Colonic mucosa (tissue), 4 donors: ENCODE results near the gene GARS1. TPM values are rescaled to one million over a fixed set of nuclear protein-coding genes. Genes with fewer than 3 reads are reported as not detected.

Experiments
- DNase-seq: peaks from one replicate; pipeline ENCODE4 v3.0.0-alpha.2; 2020
- H3K27ac ChIP-seq: fragments of 200-600 bp; one replicate; pipeline ENCODE4 v1.8.0; 2021
- H3K27me3 ChIP-seq: fragments of 200-600 bp; one replicate; pipeline ENCODE4 v1.8.0; 2021
- H3K36me3 ChIP-seq: fragments of 200-600 bp; one replicate; pipeline ENCODE4 v1.8.0; 2021
- H3K4me1 ChIP-seq: fragments of 200-600 bp; one replicate; pipeline ENCODE4 v1.8.0; 2021; ENCODE audit warnings: mild to moderate bottlenecking
- H3K4me3 ChIP-seq: fragments of 200-600 bp; one replicate; pipeline ENCODE4 v1.8.0; 2021
- H3K9ac ChIP-seq, 2 donors: one replicate each; pipeline ENCODE4 v1.7.0; 2013; ENCODE audit warnings: control low read depth in 2 of 2, low read depth in 2 of 2, low read length in 2 of 2
- H3K9me3 ChIP-seq: fragments of 200-600 bp; one replicate; pipeline ENCODE4 v1.8.0; 2021
- intact Hi-C: fragments of 100-400 bp; cut with DNase I; formaldehyde crosslinking; loops from one replicate; pipeline ENCODE4 v1.14.1; 2022
- total RNA-seq, 2 donors: library from RNA; stranded (reverse); fragmentation: NEBNext Ultra II Directional in 1 of 2; extraction: Animal tissue kit (Norgen Biotek cat#: 25700) in 1 of 2; gene quantifications; one replicate each; pipeline ENCODE4 v1.2.1, GENCODE V29; 2021
- TF ChIP-seq, protein P1 (sequence below): fragments of 200-600 bp; IDR thresholded peaks from one replicate; pipeline ENCODE4 v1.8.0; 2022; ENCODE audit warnings: antibody characterized with exemption, mild to moderate bottlenecking
- donor health status: healthy.
- donor health status: DM: no; HTN: no; CAD: no.
- donor health status: DM: no; HTN: no; CAD: no.

Gene GARS1
- total RNA-seq, 2 donors from 2014 or later = 90.9 to 144 TPM

DNA sequence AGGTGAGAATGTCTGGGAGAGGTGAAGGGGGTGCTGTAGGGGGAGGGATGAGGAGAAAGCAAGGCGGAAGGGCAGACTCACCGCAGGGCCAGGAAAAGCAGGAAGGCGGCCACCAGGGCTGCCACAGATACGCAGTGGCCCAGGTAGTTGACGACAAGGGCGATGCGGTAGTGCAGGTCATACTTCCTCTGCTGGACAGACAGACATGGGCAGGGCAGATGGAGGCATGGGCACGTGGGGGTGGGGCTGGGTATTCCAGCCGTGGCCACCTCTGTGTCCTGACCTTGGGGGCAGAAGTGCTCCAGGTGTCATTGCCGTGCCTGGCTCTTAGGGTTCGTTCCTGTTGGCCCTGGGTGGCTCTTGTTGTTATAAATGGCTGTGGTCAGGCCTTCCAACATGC lies 70.8 kb downstream of the GARS1 start:
- no peak for DNase-seq
- H3K4me3 ChIP-seq = no peak overlapping the region
- H3K9ac ChIP-seq = no peak overlapping the region
- H3K27ac ChIP-seq = no peak overlapping the region
- TF ChIP-seq, protein P1, sequence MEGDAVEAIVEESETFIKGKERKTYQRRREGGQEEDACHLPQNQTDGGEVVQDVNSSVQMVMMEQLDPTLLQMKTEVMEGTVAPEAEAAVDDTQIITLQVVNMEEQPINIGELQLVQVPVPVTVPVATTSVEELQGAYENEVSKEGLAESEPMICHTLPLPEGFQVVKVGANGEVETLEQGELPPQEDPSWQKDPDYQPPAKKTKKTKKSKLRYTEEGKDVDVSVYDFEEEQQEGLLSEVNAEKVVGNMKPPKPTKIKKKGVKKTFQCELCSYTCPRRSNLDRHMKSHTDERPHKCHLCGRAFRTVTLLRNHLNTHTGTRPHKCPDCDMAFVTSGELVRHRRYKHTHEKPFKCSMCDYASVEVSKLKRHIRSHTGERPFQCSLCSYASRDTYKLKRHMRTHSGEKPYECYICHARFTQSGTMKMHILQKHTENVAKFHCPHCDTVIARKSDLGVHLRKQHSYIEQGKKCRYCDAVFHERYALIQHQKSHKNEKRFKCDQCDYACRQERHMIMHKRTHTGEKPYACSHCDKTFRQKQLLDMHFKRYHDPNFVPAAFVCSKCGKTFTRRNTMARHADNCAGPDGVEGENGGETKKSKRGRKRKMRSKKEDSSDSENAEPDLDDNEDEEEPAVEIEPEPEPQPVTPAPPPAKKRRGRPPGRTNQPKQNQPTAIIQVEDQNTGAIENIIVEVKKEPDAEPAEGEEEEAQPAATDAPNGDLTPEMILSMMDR = no peak
- H3K4me1 ChIP-seq = no peaks in the 10 kb centered on the region
- intact Hi-C loops = no loop called here
- H3K27me3 ChIP-seq = no peaks in the 10 kb centered on the region
- no peaks in the 10 kb centered on the region for H3K36me3 ChIP-seq
- no peaks in the 10 kb centered on the region for H3K9me3 ChIP-seq

GRCh38 chr7:30667172-30667571 lies 72.5 kb downstream of the GARS1 start:
- H3K27me3 ChIP-seq = no peaks in the 10 kb centered on the region
- no peak overlapping the region for H3K27ac ChIP-seq
- no peak for DNase-seq
- intact Hi-C loops = no loop called here
- no peak overlapping the region for H3K9ac ChIP-seq
- no peaks in the 10 kb centered on the region for H3K9me3 ChIP-seq
- H3K36me3 ChIP-seq = no peaks in the 10 kb centered on the region
- no peak overlapping the region for H3K4me3 ChIP-seq
- H3K4me1 ChIP-seq = no peaks in the 10 kb centered on the region
- TF ChIP-seq, protein P1 = no peak

GRCh38 chr7:30668102-30668501 lies 73.4 kb downstream of the GARS1 start:
- Histone ChIP-seq H3K36me3 (no peaks in the 10 kb centered on the region), H3K9ac (no peak overlapping the region), H3K27me3 (no peaks in the 10 kb centered on the region), H3K27ac (no peak overlapping the region), H3K4me1 (no peaks in the 10 kb centered on the region), H3K9me3 (no peaks in the 10 kb centered on the region), H3K4me3 (no peak overlapping the region)
- TF ChIP-seq, protein P1 = no peak
- intact Hi-C loops = no loop called here
- no peak for DNase-seq

DNA sequence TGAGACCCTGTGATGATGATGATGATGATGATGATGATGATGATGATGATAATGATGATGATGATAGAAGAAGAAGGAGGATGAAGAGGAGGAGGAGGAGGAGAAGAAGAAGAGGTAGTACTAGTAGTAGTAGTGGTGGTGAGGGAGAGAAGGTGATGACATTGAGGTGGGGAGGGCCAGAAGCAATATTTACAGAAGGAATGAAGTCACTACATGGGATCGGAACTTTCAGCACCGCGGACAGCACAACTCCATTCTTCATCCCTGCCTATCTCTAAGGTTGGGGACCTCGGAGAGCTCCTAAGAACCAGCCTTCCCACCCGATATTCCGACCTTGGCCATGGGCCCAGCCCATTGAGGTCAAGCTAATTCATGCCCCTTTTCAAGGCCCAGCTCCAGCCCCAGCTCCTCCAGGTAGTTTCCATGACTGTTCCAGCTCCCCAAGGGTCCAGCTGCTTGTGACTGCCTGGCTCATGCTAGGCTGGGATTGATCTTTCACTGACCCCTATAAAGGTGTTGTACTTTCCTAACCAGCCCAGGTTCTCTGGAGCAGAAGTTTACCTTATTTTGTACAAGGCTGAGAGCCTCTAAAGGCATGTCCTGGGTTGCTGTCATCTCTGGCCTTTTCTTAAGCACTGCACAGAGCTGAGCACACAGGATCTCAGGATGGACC lies 77.3 kb downstream of the GARS1 start:
- intact Hi-C loops = no loop called here
- no peak overlapping the region for H3K27ac ChIP-seq
- TF ChIP-seq, protein P1 = no peak
- no peak overlapping the region for H3K4me3 ChIP-seq
- H3K4me1 ChIP-seq = no peaks in the 10 kb centered on the region
- H3K27me3 ChIP-seq = no peaks in the 10 kb centered on the region
- H3K9ac ChIP-seq = no peak overlapping the region
- no peaks in the 10 kb centered on the region for H3K36me3 ChIP-seq
- peak; percentile 44 for DNase-seq
- no peaks in the 10 kb centered on the region for H3K9me3 ChIP-seq

DNA sequence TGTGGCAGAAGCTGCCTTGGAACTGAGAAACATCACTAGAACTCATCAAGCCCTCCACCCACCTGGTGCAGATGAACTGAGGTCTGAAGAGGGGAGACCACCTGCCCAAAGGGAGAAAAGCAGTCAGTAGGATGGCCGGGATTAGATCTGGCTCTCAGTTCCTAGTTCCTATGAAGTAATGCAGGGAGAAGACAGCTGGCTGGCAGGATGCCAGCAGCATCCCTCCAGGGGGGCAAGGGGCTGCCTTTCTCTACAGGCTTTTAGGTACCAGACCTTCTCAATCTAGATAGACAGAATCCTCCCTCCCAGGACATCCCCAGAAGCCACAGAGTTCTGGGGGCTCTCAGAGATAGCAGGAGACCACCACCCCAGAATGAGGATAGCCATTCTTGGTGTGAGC lies 79.7 kb downstream of the GARS1 start:
- intact Hi-C loops = no loop called here
- no peaks in the 10 kb centered on the region for H3K36me3 ChIP-seq
- H3K27ac ChIP-seq = no peak overlapping the region
- H3K4me3 ChIP-seq = no peak overlapping the region
- no peak overlapping the region for H3K9ac ChIP-seq
- DNase-seq = no peak
- H3K4me1 ChIP-seq = no peaks in the 10 kb centered on the region
- no peaks in the 10 kb centered on the region for H3K27me3 ChIP-seq
- TF ChIP-seq, protein P1 = no peak
- no peaks in the 10 kb centered on the region for H3K9me3 ChIP-seq
